22Rv1 (cell line): ENCODE data around the gene GIPC3.

Experiments used
- CTCF ChIP-seq: fragments of 450-650 bp; IDR thresholded peaks from 2 replicates; pipeline ENCODE4 v1.5.1; 2017; ENCODE audit warnings: mild to moderate bottlenecking
- ZFX ChIP-seq: fragments of 450-650 bp; IDR thresholded peaks from 2 replicates; pipeline ENCODE4 v1.6.1; 2017; ENCODE audit warnings: antibody characterized with exemption, borderline replicate concordance

- TF ChIP-seq CTCF (no peak), ZFX (no peak)
Observed at GRCh38 chr19:3612330-3612729, 27.1 kb downstream of the GIPC3 start.
